Stimulated activated CD4-positive, alpha-beta T cell treated with anti-CD3 and anti-CD28 coated beads, Interleukin-4, amount 100 ng/mL, for 4 hours (primary cell): Measurements from ENCODE around the gene CCDC89.

Experiments used
- DNase-seq, 2 experiments: peaks; one replicate each; pipeline ENCODE4 v3.0.0-alpha.2; 2020

Gene CCDC89

DNA sequence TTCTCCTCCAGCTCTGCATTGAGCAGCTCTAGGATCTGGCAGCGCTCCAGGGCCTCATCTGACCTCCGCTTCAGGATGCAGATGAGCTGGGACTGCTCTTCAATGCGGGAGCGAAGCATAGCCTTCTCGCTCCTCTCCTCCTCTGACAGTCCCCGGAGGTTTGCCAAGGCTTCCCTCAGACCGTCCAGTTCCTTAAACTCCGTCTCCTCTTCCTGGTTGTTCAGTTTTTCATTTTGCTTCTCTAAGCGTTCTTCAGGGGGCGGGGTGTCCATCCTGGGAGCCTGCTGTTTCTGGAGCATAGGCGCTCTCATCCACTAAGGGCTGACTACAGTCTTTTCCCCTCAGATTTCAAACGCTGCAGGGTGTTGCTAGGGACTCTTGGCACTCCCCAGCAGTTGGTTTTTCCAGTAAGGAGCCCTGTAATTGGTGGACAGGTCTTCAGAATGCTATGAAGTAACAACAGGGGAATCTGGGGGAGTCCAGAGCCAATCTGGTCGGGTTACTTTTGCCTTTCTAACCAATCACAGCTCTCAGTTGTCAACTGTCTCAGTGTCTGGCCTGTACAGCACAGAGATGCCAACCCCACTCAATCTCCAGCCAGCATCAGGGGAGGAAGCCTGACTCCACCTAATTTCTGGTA, at the start of gene CCDC89:
CCDC89 (minus strand) TSS at position 376 of the 640 bp plus-strand sequence; CDS start at position 311, 65 bp downstream.
- DNase-seq: no peak

DNA sequence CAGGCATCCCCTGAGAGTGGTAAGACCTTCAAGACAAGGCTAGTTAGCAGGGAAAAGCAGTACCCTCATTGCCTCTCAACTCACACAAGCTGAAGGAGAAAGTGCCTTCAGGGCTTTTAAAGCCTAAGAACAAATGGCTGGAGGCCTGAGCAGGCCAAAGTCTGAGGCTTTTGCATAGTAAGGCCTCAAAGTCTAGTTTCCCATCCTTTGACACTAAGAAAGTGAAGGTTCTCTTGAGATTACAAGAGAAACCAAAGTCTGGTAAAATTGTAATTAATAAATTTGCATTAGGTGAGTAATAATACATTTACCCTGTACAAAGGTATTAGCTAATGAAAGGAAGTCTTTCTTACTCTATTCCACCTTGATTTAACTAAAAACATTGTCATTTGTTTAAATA, 47.0 kb upstream of the CCDC89 start:
- no peak for DNase-seq

DNA sequence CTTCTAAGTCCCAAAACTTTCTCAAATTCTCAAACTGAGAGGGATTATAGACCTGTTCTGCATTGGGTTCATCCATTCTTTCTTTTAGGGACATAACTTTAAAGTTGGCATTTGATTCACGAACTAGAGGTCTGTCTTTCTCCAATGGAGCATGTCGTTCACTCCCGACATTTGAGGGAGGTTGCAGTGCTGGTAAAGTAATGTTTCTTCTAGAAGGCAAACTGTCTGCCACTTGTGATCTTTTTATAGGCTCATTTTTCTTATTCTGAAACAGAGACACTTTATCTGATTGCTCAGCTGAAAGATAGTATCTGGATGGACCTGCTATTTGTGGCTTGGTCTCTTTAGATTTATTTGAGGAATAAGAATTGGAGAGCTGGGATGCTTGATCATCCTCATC, 40.4 kb upstream of the CCDC89 start:
- DNase-seq: no peak

DNA sequence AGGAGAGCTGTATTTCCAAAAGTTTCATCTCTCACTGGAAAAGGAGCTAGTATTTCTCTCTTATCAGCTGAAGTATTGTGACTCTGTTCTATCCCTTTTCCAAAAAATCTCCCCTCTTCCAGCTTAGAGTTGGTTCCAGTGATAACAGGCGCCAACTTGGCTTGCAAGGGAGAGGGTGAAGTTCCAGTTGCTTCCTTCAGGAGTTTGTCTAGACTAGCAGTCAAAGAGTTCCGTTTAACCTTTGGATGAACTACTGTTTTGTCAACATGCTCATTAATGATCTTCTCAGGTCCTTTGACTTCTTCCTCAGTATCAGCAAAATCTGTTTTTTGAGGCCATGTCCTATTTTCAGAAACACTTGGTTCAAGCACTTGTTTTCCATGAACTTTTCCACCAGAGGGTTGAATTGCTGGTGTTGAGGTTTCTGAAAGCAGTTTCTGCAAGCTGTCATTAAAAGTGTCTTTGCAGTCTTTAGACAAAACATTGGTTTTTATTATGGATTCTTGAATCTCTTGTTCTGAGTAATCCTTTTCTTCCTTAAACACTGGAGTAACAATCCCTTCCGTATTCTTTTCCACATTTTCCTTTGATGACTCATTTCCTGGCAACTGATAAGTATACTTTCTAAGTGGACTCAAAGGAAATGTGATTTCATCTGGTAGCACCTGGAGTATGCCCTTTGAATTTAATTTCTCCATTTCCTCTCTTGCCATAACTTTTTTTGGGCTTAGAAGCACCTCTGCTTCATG, 39.7 kb upstream of the CCDC89 start:
- DNase-seq: no peak

DNA sequence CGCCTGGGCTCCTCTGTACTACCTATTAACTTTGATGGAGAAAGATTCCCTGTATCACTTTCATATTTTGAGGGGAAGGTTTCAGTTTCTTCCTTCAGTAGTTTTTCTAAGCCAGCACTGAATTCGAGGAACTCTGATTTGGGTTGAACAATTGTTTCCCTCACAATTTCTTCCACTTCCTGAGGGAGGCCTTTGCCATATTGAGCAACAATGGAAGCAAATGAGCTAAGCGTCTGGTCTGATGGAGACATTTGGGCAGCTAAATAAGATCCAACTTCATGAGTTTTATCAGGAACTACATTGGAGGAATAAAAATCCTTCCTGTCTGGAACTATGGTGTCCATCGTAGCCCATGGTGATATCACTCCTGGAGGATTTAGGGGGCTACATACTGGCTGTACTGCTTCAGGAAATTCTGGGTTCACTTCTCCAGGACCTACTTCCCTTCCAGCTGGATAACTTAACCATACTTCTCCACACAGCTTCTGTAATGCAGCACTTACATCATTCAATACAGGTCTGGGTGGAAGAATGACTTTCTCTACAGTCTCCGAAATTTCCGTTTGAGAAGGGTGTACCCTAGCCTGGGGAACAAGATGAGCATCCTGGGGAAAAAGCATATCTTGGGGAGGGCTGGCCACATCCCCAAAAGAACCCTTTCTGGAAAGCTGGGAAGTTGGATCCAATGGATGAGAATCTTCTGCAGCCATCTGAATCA, 38.9 kb upstream of the CCDC89 start:
- no peak for DNase-seq

DNA sequence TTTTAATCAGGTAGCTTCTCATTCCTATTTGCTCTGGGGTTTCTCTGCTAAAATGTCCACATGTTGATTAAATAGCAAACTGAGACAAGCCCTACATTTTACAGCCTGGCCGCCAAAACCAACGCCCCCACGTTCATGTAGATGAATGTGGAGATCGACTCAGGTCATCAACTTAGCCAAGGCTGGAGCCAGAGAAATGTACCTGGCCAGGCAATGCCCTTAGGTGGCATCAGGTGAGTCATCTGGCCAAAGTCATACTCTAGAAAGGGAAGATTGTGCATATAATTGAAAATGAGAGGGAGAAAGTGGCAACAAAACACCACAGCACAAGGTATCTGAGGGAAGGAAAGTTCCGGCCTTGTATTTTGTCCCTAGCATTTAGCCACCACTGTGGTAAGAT, 37.1 kb upstream of the CCDC89 start:
- DNase-seq: no peak

DNA sequence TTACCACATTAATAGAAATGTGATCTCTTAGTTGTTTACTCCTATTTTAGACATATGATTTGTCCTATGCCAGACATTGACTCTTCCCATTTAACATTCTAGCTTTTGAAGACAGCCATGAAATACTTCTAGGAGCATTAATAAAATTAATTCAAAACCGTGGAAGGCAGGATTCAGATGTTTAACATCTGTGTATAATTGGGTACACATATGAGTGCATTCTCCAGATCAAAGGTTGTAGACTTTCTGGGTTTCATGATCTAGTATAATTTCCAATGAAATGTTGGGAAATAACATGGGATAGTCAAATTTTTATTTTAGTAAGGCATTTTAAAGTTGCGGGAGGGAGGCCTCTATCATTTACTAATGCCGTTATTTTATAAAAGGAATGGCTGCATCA, 35.2 kb upstream of the CCDC89 start:
- no peak for DNase-seq

DNA sequence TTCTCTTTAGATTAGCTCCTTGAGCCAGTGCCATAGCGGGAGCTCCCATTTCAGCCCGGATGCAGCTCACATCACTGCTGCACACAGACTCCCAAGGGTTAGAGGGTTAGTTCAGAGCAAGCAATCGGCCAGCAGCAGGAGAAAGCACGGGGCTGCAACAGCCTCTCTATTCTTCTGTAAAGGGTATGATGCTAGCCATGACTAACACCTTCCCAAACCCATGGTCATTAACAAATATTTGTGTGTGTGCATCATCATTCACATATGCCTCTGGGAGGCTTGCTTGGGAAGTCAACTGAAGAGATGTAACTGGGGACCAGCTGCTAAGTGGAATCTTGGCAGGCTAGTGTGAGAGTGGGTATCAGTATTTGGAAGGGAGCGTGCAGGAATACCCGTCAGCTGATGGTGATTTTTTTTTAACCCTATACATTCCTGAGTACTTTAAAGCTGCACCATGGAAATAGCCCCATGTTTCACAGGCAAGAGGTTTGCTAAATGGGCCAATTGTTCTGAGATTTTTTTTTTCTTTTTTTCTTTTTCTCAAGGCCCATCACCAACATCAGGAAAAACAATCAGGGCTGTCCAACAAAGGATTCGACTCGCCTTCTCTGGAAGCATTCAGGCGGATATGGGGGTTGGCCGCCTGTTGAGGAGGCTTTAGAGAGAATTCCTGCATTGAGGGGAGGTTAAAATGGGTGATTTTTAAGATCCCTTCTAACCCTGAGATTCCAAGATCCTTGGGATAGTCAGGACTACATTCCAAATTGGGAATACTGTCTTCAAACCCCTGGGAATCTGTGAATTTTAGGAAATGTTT, 33.2 kb upstream of the CCDC89 start:
- no peak for DNase-seq

DNA sequence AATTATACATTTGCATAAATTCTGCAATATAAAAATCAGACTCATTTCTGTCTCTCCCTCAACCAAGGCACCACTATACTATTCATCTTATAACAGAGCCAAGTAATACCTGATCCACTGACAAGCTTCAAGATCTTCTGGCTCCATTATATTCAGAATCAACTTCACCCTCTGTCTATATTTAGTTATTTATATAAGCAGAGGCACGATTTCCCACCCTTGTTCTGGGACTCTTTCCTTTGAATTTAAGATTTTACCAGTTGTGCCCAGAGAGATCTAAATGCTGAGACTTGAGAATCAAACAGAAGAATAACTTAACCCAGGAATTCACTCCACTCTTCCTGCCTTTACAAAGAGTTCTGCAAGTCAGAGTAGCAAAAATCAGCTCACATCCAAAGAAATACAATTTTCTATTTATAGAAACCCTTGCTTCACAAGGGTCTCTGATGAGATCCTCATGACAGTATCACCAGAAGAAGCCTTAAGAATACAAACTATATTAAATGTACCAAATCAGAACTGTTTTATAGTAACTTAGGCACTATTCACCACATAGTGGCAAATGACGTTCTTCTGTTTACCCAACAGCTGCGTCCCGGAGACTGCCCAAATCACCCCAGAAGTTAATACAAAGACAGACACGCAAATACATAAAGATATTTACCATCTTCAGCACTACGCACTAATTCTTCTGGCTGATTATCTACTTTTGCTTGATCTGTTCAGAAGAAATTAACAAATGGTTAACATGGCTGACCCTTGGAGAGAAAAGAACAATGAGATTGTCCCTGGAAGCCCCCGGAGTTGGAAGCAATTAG, 32.3 kb upstream of the CCDC89 start:
- DNase-seq: no peak

DNA sequence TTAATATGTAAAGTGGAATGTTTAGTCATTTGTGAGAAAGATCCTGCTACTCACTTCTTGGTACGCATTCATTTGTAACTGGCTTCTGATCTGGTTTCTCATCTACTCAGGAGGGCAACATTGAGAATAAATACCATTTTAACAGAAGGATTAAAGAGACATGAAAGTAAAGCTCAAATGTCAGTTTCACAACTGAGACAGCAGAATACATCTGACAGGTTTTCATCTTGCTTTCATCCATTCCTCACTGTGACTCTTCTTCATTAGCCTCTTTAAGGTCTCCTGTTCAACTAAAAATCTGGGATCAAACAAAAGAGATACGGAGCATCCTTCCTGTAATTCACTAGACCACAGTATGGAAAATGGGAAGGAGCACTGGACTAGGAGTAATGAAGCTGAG, 31.4 kb upstream of the CCDC89 start:
- DNase-seq: no peak

DNA sequence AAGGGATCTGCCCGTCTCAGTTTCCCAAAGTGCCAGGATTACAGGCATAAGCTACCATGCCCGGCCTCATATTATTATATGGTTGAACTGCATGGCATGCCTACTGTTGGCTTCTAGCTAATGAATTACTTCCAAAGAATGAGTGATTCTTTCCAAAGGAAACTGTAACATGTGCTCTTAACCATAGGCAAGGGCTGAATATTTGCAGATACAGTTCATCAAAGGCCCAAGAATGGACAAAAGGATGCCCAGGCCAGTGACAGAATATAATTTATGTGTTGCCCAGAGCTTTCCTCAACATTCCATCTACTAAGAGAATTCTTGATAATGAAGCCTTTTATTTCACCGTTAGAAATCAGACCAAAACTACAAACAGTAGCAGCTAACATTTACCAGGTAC, 27.0 kb upstream of the CCDC89 start:
- no peak for DNase-seq

DNA sequence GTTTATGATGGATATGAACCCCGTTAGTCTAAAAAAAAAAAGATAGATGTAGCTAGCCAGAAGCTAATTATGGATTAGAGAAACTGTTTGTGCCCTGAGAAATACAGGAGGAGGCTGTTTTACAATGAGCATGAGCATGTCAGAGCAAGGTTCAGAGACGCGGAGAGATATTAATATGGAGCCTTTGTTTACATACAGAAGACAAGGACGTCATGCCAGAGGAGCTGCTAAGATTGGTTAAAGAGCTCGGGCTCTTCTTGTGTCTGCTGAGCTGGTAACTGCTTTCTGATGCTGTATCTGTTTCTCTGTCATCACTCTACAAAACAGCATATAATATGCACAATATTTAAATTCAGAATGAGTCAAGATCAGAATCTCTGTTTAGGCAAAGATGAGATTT, 24.9 kb upstream of the CCDC89 start:
- DNase-seq: no peak

DNA sequence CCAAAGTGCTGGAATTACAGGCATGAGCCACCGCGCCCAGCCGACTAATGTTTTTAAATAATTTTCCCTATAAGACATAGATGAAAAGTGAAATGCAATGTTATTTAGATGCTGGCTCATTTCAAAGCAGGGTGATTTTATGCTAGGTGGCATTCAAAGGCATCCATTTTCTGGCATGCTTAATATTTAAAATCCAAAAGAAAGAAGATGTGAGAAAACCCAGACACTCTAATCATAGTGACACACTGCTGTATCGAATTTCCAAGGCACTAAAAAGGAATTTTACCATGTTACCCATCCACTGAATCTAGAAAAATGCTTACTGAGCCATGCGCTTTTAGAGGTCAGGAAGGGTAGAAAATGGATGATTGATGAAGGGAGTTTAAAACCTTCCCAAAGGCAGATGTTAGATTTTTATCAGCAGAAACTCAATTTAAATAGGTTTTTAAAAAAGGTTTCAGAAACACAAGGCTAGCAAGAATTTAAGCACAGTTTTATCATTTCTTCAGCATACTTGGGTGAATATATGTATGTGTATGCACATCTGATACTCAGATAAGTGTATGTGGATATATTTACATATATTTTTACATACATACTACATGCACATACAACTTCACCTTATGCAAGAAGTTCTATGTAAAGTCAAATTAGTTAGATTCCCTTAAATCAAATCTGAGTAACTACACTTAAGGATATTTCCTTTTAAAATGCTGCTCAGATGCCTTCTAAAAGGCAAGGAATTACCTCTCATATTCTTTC, 24.1 kb upstream of the CCDC89 start:
- no peak for DNase-seq

DNA sequence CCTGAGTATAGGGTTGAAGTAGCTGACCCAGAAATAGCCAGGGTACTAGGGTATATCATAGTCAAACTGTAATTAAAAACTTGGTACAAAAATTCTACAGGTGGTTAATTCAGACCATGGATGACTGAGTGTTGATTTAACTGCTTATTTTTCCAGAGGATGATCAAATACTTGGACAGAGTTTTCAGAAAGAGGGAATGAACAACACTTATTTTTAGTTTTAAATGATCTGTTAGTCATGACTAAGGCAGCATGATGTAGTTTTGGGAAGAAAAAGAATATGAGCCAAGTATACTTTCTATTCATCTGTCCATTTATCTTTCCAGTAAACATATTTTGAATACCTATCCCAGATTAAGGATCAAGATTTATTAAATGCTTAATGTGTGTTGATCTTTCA, 19.8 kb upstream of the CCDC89 start:
- DNase-seq: no peak

DNA sequence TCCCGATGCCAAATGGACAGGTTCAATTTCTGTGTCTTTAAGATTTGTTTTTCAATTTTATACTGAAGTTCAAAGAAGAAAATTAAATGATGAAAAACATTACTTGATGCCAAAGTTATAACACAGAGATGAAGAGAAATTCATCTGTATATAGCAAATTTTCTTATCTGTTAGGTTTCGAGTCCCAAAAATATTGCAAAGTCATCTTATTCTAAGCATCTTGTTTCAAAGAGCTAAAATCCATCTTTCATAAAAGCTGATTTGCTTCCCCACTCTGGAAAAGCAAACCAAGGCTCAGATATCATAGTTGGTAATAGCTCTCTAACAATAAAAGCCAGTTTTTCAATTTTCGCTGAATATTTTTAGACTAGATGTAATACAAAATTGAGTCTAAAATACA, 19.0 kb upstream of the CCDC89 start:
- no peak for DNase-seq

DNA sequence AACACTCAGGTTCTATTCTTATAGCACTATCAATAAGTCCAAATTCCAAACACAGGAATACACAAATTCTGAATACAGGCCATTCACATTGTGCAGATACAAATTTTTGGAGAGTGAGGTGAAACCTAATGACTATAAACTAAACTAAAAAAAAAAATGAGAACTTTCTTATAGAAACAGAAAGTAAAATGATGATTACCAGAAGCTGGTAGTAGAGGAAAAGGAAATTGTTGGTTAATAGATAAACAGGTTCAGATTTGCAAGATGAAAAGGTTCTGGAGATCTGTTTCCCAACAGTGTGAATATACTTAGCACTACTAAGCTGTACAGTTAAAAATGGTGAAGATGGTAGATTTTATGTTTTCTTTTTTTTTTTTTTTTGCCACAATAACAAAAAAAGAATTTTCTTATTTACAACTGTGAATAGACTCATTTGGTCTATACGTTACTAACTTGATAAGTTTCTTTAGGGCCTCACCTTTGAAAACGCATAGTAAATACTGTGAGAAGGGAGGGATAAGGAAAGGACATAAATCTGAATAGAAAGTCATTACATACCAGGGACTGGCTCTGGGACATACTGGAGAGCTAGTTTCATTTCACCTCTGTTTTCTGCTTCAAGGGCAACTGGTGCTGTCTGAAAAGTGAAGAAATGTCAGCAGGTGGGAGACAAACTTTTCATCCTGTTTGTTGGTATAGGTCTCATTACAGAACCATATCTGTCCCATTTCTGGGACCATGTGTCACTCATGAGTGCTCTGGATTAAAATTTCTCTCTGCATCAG, 14.2 kb upstream of the CCDC89 start:
- DNase-seq: no peak

DNA sequence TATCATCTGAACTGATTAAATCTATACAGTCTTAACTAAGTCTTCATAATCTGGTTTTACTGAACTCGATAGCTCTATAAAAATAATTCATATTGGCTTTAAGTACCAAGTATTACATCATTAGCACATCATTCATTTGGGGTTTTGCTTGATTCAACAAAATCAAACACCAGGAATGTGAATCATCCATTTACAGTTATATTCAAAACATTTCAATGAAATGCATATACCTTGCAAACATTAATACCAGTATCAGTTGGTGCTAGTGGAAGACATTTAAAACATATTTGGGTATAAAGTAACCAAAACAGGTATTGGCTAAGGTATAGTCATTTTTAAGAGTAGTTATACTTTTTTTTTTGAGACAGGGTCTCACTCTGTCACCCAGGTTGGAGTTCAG, 12.2 kb upstream of the CCDC89 start:
- no peak for DNase-seq

DNA sequence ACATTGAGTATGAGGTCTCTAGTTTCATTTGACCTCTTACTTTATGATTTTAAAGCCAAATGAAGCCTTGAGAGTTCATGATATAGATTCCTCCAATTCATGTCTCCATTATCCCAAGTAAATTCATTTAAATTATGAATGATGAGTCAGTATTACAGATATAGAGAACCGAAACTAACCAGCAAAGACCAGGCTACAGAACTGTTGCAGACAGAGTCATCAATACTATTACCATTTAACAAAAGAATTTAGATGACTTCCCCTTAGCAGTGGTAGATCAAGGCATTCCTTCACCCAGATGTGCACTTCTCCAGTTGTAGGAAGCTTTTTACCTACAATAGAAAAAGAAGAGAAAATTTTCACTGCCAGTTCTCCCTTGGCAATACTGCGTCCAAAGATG, 11.8 kb upstream of the CCDC89 start:
- no peak for DNase-seq

DNA sequence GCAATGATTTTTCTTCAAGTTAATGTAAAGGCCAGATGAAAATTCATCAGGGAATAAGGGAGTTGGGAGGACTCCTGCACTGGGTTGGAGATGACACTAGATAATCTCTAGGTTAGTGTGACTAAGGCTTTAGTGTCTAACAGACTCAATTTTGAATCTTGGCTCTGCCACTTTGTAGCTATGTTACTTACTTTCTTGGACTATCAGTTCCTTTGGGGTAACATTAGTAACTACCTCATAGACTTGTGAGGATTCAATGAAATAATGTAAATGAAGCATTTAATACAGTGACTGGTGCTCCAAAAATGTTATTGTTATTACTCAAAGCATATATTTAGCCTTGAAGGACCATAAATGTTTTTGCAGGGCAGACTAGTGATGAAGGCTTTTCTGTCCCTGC, 9.6 kb upstream of the CCDC89 start:
- no peak for DNase-seq

DNA sequence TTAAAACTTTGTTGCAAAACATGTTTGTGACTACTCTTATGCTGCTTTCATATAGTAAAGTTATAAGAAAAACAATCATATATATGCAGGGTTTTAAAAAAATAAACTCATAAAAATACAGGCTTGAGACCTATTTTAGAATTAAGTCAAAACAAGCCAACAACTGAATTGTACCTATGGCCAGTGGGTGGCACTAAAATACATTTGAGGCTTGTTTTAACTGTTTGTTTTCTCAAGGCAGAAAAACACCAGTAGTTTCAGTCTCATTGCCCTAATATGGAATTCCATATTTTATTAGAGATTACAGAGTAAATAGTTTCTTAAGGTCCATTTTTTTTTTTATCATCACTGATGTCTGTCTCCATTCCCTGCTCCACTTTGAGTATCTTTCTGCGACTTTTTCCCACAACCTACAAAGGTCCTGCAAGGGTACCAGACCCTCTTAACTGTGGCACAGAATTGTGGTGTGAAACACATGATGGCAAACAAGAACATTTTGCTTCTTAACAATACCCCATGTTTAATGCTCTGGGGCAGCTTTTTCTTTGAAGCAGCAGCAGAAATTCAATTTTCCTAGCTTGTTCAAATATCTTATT, 8.5 kb upstream of the CCDC89 start:
- DNase-seq: no peak
